ENCODE measurements around the gene VSIG2. TPM values are rescaled to one million over a fixed set of nuclear protein-coding genes. Genes with fewer than 3 reads are reported as not detected.

The VSIG2 gene
- total and polyA plus RNA-seq, 4 donors = 0.20 to 2.3 (median 1.3) TPM

- Histone ChIP-seq H3K27ac (ENCODE audit: low read depth, low read length) (no peak overlapping the region), H3K4me1 (ENCODE audit: control insufficient read depth, insufficient read depth, low read length) (no peaks in the 10 kb centered on the region), H3K9me3 (ENCODE audit: control insufficient read depth, insufficient read depth, low read length) (no peaks in the 10 kb centered on the region), H3K4me3 (ENCODE audit: low read depth, low read length) (no peak overlapping the region), H3K27me3 (ENCODE audit: control insufficient read depth, insufficient read depth, low read length) (no peaks in the 10 kb centered on the region), H3K36me3 (ENCODE audit: control insufficient read depth, insufficient read depth, low read length) (no peaks in the 10 kb centered on the region)
- DNase-seq (ENCODE audit: low read depth in 4 of 6, low spot score in 6 of 6) = no peak
- no CpG with 5 or more reads among the region's 3 CpGs for WGBS (ENCODE audit: insufficient coverage)
These were observed 39.7 kb downstream of the VSIG2 start for GRCh38 chr11:124712392-124712791.

- DNase-seq (ENCODE audit: low read depth in 4 of 6, low spot score in 6 of 6) = no peak
- WGBS (ENCODE audit: insufficient coverage) = 92% methylated on average over 3 of the region's 4 CpGs
- H3K9me3 ChIP-seq (ENCODE audit: control insufficient read depth, insufficient read depth, low read length) = no peaks in the 10 kb centered on the region
- no peaks in the 10 kb centered on the region for H3K4me1 ChIP-seq (ENCODE audit: control insufficient read depth, insufficient read depth, low read length)
- H3K36me3 ChIP-seq (ENCODE audit: control insufficient read depth, insufficient read depth, low read length) = no peaks in the 10 kb centered on the region
- no peak overlapping the region for H3K4me3 ChIP-seq (ENCODE audit: low read depth, low read length)
- no peaks in the 10 kb centered on the region for H3K27me3 ChIP-seq (ENCODE audit: control insufficient read depth, insufficient read depth, low read length)
- no peak overlapping the region for H3K27ac ChIP-seq (ENCODE audit: low read depth, low read length)
These were observed 44.2 kb downstream of the VSIG2 start for GRCh38 chr11:124707829-124708228.

- no peaks in the 10 kb centered on the region for H3K4me1 ChIP-seq (ENCODE audit: control insufficient read depth, insufficient read depth, low read length)
- no peaks in the 10 kb centered on the region for H3K36me3 ChIP-seq (ENCODE audit: control insufficient read depth, insufficient read depth, low read length)
- no peak overlapping the region for H3K27ac ChIP-seq (ENCODE audit: low read depth, low read length)
- no peak overlapping the region for H3K4me3 ChIP-seq (ENCODE audit: low read depth, low read length)
- no peaks in the 10 kb centered on the region for H3K9me3 ChIP-seq (ENCODE audit: control insufficient read depth, insufficient read depth, low read length)
- DNase-seq (ENCODE audit: low read depth in 4 of 6, low spot score in 6 of 6) = no peak
- peaks cover 2% of the 10 kb centered on the region for H3K27me3 ChIP-seq (ENCODE audit: control insufficient read depth, insufficient read depth, low read length)
These were observed 52.0 kb downstream of the VSIG2 start for GRCh38 chr11:124700028-124700427.

- DNase-seq (ENCODE audit: low read depth in 4 of 6, low spot score in 6 of 6) = no peak
These were observed 52.5 kb downstream of the VSIG2 start for GRCh38 chr11:124699547-124699946.

More at GRCh38 chr11:124699547-124699946, 52.5 kb downstream of the VSIG2 start:
- Histone ChIP-seq H3K27me3 (ENCODE audit: control insufficient read depth, insufficient read depth, low read length) (peaks cover 2% of the 10 kb centered on the region), H3K4me1 (ENCODE audit: control insufficient read depth, insufficient read depth, low read length) (no peaks in the 10 kb centered on the region), H3K36me3 (ENCODE audit: control insufficient read depth, insufficient read depth, low read length) (no peaks in the 10 kb centered on the region), H3K9me3 (ENCODE audit: control insufficient read depth, insufficient read depth, low read length) (no peaks in the 10 kb centered on the region), H3K27ac (ENCODE audit: low read depth, low read length) (no peak overlapping the region), H3K4me3 (ENCODE audit: low read depth, low read length) (no peak overlapping the region)
- WGBS (ENCODE audit: insufficient coverage) = no CpG with 5 or more reads among the region's 1 CpG

Other genes with a start within 250 kb of the VSIG2 start
- gene OR8B12, start 208.6 kb downstream of the VSIG2 start, total RNA-seq = not detected
- not detected for gene OR8B12, start 208.6 kb downstream of the VSIG2 start, polyA plus RNA-seq (ENCODE audit: insufficient read length in 2 of 2)
- gene OR8A1, start 182.3 kb downstream of the VSIG2 start, total RNA-seq = not detected
- gene OR8A1, start 182.3 kb downstream of the VSIG2 start, polyA plus RNA-seq (ENCODE audit: insufficient read length in 2 of 2) = under 1 TPM in 1 of 2 donors, not detected in 1; 0.03 TPM
- gene PANX3, start 140.8 kb downstream of the VSIG2 start, total RNA-seq = under 1 TPM in 1 of 2 donors, not detected in 1; 0.11 TPM
- not detected for gene PANX3, start 140.8 kb downstream of the VSIG2 start, polyA plus RNA-seq (ENCODE audit: insufficient read length in 2 of 2)
- gene TBRG1, start 129.4 kb downstream of the VSIG2 start, total RNA-seq = 10 to 100 TPM; 26.5 to 38.4 TPM
- gene TBRG1, start 129.4 kb downstream of the VSIG2 start, polyA plus RNA-seq (ENCODE audit: insufficient read length in 2 of 2) = 10 to 100 TPM; 48.6 to 52.0 TPM
- 10 to 100 TPM; 17.0 to 31.1 TPM for gene SIAE, start 78.5 kb downstream of the VSIG2 start, total RNA-seq
- 10 to 100 TPM; 29.9 to 30.3 TPM for gene SIAE, start 78.5 kb downstream of the VSIG2 start, polyA plus RNA-seq (ENCODE audit: insufficient read length in 2 of 2)
- gene SPA17, start 78.4 kb downstream of the VSIG2 start, total RNA-seq = 10 to 100 TPM in 1 of 2 donors, 1 to 10 TPM in 1; 7.7 to 29.6 TPM
- gene SPA17, start 78.4 kb downstream of the VSIG2 start, polyA plus RNA-seq (ENCODE audit: insufficient read length in 2 of 2) = 10 to 100 TPM; 16.6 to 23.8 TPM
- 1 to 10 TPM; 1.5 to 1.8 TPM for gene NRGN, start 12.3 kb downstream of the VSIG2 start, total RNA-seq
- 10 to 100 TPM; 31.4 to 33.3 TPM for gene NRGN, start 12.3 kb downstream of the VSIG2 start, polyA plus RNA-seq (ENCODE audit: insufficient read length in 2 of 2)
- gene ESAM, start 10.0 kb upstream of the VSIG2 start, total RNA-seq = 10 to 100 TPM in 1 of 2 donors, 1 to 10 TPM in 1; 9.5 to 23.3 TPM
- gene ESAM, start 10.0 kb upstream of the VSIG2 start, polyA plus RNA-seq (ENCODE audit: insufficient read length in 2 of 2) = 10 to 100 TPM; 38.2 to 43.1 TPM
- gene MSANTD2, start 48.2 kb upstream of the VSIG2 start, total RNA-seq = 10 to 100 TPM; 17.8 to 21.0 TPM
- 10 to 100 TPM; 24.1 to 28.4 TPM for gene MSANTD2, start 48.2 kb upstream of the VSIG2 start, polyA plus RNA-seq (ENCODE audit: insufficient read length in 2 of 2)
- gene ROBO3, start 113.2 kb upstream of the VSIG2 start, total RNA-seq = 10 to 100 TPM; 14.8 to 42.6 TPM
- gene ROBO3, start 113.2 kb upstream of the VSIG2 start, polyA plus RNA-seq (ENCODE audit: insufficient read length in 2 of 2) = 10 to 100 TPM; 75.6 to 81.5 TPM
- 10 to 100 TPM in 1 of 2 donors, 1 to 10 TPM in 1; 6.5 to 14.3 TPM for gene ROBO4, start 145.6 kb upstream of the VSIG2 start, total RNA-seq
- 10 to 100 TPM; 22.7 to 23.6 TPM for gene ROBO4, start 145.6 kb upstream of the VSIG2 start, polyA plus RNA-seq (ENCODE audit: insufficient read length in 2 of 2)
- not detected for gene HEPN1, start 167.0 kb upstream of the VSIG2 start, total RNA-seq
- gene HEPN1, start 167.0 kb upstream of the VSIG2 start, polyA plus RNA-seq (ENCODE audit: insufficient read length in 2 of 2) = 10 to 100 TPM; 48.4 to 68.9 TPM
- 10 to 100 TPM; 31.1 to 62.8 TPM for gene HEPACAM, start 183.8 kb upstream of the VSIG2 start, total RNA-seq
- 100 to 1,000 TPM; 101 to 129 TPM for gene HEPACAM, start 183.8 kb upstream of the VSIG2 start, polyA plus RNA-seq (ENCODE audit: insufficient read length in 2 of 2)
- 1 to 10 TPM; 4.4 to 4.6 TPM for gene CCDC15, start 201.9 kb upstream of the VSIG2 start, total RNA-seq
- gene CCDC15, start 201.9 kb upstream of the VSIG2 start, polyA plus RNA-seq (ENCODE audit: insufficient read length in 2 of 2) = 1 to 10 TPM; 2.6 to 3.1 TPM